HTR-8/SVneo (cell line): Measurements from ENCODE around the gene ECEL1.

Source experiments
- DNase-seq: peaks from one replicate; pipeline ENCODE4 v3.0.0; 2011; ENCODE audit warnings: low spot score, mixed read lengths; ENCODE audit not compliant: insufficient read length
- FAIRE-seq: peaks from 2 replicates; lab custom pipeline; 2011; peaks lifted over from hg19 to GRCh38; lab: Jason Lieb, UNC

The ECEL1 gene

DNA sequence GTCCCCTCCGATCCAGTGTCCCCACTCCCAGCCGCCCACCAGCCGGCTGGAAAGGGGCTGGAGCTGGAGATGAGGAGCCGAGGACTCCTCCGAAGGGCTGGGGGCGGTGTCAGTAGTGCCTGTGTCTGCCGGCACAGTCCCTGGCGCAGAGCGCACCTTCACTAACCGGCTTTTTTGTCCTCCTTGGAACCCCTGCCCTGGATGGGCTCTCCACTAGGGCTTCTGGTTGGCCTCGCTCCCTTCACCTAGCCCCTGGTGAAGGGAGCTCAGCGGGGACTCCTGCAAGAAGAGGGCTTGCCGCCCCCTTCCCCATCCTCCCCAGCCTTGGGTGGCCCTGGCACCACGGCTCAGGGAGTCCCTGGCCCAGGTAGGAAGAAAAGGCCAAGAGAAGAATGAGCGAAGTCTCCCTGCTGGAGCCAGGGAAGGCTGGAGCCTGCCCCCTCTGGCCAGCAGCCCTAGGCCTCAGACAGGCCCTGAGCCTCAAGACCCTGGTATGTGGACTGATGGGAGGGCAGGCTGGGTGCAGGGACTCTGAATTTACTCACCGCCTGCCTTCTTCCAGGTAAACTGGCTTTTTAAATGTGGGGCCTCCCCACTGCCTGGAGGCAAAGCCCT, 570 bp upstream of the ECEL1 start:
- DNase-seq (no peak), FAIRE-seq (no peak)

DNA sequence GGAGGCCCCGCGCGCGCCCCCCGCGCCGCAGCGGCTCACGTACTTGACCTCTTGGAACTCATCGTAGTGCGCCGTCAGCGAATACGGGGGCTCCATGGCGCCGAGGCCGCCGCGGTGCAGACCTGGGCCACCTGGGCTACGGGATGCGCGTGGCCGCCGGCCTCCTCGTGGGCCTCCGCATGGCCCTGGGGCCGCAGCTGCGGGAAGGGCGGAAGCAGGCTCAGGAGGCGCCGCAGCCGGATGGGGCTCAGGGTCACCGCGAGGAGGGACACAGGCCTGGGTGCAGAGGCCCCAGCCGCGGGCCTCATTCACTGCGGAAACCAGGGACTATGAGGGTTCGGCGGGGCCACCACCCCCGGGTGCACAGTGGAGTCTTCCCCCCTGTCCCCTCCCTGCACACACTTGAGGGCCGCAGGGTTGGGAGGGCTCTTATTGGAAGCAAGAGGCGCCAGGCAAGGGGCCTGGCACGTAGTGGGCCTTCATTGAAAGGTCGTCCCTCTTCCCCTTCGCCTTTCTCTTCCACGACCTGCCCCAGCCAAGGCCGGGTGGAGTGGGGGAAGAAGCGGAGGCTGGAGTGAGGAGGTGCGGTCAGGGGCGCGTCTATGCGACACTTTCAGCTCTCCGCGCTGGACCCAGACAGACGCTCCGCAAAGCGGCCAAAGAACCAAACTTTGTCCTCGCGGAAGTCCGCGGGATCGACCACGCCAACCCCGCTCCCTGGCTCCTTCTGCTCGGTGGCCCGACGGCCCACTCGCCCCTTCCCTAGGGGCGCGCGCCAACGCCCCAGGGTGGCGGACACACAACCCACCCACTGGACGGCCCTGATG, 863 bp downstream of the ECEL1 start:
- no peak for FAIRE-seq
- DNase-seq = no peak

DNA sequence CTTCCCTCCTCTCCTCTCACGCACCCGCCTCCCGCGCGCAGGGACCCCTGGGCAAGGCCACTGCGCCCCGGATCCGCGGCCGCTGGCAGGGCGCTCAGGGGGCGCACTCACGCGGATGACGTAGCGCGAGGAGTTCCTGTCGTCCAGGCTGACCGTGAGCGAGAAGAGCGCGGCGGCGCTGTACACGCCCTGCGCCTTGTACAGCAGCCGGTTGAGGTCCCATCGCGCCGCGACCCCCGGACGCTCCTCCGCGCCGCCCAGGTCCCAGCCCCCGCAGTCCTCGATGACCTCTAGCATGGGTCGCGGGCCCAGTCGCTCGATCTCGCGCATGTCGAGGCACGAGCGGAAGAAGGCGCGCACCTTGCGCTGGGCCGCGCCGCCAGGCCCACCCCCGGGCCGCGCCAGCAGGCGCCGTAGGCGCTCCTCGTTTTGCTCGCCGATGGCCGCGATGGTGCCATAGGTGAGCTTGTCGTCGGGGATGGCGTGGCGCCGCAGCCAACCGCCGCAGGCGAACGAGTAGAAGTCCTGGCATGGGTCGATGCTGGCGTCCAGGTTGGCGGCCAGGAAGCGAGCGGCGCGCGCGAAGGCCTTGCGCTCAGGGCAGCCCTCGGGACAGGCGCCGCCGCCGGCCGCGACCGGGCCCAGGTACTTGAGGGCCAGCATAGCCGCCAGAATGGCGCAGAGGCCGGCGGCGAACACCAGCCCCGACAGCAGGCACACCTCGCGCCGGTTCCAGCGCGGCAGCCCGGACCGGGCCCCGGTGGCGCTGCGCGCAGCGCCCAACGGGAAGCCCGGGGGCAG, 1.7 kb downstream of the ECEL1 start:
- DNase-seq (no peak), FAIRE-seq (no peak)

DNA sequence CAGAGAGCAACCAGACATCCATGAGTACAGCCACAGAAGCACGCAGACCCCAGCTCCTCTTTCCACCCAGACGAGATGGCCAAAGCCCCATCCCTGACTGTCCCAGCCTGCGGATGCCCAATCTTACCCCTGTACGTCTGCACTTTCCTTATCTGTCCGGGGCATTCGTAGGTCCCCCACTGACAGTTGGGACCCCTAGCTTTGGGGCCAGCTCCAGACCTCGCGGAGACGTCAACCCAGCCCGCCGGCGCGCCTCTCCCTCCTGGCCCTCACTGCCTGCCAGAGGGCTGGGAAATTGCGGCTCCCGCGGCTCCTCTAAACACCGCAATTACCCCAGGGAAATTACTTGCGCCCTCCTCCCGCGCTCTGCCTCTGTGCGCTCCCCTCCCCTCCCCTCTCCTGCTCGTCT, 2.3 kb downstream of the ECEL1 start:
- DNase-seq (no peak), FAIRE-seq (no peak)

DNA sequence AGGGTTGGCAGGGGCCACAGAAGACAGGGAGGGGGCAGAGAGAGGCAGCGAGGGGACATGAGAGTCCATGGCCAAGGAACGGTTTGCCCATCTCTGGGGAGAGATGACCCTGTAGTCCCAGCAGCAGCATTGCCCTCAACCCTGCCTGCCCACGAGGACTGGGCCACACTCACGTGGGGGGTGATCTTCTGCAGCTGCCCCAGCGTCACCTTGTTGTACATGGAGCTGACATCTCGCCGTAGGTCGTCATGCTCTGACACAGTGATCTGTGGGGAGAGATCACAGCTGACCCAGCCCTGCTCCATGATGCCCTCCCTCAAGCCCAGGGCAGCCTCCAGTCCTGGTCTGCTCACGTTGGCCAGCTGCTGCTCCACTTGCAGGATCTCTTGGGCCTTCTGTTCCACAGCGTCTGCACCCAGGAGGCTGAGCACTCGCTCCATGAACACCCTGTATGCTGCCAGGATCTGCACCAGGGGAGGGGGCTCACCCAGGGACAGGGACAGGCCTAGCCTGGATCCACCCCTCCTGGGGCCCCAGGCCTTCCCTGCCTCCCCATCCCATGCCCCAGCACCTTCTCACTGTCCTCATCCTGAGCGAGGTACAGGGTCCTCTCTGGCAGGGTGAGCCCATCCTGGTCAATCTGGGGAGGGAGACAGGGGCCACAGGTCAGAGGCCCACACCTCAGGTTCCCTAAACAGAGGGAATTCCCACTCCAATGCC, 2.8 kb downstream of the ECEL1 start:
- no peak for FAIRE-seq
- DNase-seq = no peak

DNA sequence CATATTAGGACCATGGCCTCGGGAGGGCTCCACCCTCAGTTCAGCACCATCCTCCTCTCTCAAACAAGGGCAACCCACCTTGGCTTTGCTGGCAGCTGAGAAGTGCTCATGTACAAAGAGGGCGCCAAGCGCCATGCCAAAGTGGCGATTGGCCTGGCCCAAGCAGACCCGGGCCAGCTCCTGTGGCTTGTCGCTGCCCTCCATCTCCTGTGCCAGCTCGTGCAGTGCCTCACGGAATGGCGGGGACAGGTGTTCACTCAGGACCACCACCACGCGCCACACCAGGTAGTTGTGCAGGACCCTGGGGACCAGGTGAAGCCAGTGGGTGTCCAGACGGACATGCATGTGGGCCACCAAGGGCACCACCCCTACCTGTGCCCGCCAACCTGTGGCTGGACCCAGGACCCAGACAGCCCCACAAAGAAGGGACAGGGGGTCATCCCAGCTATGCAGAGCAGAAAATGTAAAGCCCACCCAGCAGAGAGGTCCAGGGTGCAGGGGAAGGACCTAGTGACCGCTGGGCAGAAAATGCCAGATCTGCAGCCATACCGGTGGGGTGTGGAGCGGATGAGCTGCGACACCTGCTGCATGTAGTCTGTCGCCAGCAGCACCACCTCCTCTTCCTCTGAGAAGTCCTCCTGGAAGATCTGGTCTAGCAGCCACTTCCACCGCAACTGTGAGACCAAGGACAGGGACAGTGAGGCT, 3.6 kb downstream of the ECEL1 start:
- no peak for FAIRE-seq
- no peak for DNase-seq

DNA sequence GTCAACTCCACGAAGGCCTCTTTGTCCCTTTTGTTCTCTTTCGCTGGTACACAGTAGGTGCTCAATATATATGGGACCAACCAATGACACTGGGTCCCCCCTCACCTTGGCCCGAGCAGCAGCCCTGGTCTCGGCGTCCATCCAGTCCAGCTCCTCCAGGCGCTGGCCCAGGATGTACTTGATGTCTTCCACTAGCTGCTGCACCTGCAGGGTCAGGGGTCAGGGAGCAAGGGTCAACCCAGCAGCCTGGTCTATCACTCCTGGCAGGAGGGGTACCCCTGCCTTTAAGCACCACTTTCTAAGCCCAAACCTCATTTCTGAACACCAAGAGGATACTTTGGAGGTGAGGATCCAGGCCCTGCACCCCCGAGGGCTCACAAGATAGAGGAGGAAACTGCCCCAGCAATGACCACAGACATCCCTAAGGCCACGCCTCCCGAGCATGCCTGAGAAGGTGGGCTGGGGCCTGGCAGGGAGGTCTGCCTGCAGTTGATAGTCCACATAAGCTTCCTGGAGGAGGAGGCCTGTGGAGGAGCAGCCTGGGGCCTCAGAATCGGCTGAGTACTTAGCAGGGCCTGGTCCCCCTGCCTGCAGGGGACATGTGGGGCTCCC, 4.2 kb downstream of the ECEL1 start:
- FAIRE-seq (no peak), DNase-seq (no peak)

DNA sequence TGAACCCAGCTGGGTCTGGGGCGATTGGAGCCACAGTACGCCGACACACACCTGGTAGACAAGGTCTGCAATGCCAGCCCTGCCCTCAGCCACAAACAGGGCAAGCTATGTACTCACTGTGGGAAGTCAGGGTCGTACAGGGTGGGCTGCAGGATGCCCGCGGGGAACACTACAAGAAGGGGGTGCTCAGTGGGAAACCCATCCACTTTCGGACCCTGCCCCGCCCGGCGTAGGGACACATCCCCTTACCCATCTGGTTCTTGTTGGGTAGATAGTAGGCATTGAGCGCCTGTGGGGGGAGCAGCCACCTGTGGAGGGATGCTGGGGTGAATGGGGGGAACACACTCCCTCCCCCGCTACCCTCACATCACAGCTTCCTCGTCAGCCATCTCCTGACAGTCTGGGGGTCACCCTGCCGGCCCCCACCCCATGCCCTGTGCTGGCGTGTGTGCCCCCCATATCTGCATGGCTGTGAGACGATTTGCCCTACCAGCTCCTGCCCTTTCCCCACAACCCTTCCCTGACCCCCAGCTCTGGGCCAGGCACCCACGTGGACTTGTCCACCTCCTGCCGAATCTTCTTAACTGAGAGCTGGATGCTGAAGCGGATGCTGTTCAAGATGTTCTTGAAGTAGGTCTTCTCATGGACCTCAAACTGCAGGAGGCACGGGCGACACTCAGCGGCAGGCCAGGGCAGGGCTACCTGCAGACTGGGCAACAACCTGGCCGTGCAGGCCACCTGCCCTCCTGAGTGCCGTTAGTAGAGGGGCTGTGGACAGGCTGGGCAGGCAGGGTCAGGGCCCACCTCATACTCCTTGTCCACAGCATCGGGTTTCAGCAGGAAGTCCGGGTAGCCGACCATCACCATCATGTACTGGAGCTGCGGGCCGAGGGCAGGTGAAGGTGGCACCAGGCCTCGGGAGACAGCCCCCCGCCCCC, 5.1 kb downstream of the ECEL1 start:
- DNase-seq (no peak), FAIRE-seq (no peak)

DNA sequence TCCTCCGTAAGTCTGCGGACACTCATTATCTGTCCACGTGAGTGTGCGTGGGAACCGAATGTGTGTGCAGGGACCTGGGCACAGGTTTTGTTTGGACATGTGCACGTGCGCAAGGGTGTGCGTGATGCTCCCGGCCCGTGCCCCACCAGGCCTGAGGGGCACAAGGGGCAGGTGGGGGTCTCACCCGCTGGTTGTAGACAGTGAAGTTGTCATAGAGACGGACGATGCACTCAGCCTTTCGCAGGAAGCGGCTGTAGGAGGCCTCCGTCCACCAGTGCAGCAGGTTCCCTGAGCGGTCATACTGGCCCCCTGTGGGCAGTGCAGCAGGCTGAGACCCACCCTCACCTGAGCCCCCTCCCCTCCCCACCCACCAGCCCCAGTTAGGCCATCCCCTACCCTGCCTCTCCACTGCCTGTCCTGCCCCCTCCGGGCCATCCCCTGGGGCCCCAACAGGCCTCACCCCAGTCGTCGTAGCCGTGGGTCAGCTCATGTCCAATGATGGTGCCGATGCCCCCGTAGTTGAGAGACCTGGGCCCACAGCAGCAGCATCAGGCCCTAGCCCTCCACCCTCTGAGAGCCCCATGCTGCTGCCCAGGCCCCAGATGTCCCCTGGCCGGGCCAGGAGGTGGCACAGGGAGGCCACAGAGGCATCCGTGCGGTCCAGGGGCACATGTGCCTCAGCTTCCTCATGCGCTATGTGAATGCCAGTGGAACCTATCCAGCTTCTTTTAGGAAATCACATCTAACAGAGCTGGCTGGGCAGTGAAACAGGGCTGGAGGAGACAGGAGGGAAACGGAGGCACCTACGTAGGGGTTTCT, 6.1 kb downstream of the ECEL1 start:
- no peak for DNase-seq
- FAIRE-seq = no peak

DNA sequence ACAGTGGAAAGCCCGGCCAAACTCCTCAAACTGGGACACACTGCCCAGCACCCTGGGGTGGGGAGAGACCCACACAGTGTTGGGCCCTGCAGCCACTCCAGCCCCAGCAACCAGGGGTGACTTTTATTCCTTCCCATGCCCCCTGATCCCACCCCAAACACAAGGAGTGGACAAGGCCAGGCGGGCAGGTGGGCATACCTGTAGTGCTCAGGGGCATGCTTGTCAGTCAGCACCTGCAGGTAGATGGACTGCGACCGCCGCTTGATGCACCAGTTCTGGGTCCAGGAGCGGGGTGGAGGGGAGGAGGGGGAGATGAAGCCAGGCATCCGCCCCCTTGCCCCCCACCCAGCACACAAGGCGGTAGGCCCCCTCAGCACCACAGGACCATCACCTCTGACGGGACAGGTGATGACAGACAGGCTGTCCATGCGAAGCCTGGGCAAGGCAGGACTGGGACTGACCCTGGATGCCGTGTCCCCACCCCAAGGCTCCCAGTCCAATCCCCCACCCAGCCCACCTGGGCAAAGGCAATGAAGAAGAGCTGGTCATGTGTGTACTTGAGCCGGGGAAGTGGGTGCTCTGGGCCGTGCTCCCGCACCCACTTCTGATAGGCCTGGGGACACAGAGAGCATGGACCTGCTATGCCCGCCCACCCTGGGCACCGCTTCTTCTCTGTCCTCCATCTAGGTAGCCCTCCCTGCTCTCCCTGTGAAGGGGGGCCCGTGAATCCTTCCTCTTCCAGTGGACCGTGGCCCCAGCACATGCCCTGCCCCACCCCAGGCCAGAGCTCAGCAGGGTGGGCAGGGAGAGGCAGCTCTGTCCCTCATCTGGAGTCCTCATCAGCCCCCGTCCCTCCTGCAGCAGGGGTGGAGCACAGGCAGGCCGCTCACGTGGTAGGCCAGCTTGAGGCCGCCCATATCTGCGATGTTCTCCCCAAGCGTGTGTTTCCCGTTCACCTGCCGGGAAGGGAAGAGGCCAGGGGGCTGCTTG, 7.1 kb downstream of the ECEL1 start:
- no peak for DNase-seq
- no peak for FAIRE-seq

DNA sequence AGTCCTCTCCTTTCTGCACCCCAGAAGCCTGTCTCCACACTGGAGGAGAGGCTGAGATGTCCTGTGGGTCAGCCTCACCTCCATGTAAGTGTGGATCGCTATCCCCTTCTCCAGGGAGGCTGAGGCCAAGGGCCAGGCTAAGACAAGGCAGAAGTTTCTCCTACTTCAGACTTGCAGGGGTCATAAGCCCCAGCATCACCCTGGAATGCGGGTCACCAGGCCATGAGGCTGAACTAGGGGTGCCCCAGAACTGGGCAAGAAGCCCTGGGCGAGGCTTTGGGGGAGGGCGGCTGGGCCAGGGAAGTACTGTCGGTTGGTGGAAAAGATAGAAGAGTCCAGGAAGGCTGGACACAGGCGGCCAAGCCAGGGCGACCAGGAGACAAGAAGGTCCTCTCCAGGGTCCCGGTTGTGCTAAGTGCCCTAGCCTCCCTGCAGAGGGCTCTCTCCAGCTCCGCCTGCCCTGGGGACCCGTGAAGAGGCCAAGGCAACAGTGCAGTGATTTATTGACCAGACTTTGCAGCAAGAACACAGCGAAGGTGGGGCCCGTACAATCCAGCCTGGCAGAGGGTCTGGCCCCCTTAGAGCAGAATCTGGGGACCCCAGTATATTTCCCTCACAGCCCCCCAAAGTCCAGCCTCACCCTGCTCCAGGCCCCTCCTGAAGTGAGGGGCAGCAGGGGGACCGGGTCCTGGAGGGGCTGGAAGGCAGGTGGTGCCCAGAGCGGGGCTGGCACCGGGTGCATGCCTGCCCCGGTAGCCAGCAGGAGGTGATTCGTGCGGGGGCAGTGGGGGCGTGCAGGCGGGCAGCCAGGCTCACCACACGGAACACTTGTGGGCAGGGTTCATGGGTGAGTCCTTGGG, 8.1 kb downstream of the ECEL1 start:
- DNase-seq (no peak), FAIRE-seq (no peak)

DNA sequence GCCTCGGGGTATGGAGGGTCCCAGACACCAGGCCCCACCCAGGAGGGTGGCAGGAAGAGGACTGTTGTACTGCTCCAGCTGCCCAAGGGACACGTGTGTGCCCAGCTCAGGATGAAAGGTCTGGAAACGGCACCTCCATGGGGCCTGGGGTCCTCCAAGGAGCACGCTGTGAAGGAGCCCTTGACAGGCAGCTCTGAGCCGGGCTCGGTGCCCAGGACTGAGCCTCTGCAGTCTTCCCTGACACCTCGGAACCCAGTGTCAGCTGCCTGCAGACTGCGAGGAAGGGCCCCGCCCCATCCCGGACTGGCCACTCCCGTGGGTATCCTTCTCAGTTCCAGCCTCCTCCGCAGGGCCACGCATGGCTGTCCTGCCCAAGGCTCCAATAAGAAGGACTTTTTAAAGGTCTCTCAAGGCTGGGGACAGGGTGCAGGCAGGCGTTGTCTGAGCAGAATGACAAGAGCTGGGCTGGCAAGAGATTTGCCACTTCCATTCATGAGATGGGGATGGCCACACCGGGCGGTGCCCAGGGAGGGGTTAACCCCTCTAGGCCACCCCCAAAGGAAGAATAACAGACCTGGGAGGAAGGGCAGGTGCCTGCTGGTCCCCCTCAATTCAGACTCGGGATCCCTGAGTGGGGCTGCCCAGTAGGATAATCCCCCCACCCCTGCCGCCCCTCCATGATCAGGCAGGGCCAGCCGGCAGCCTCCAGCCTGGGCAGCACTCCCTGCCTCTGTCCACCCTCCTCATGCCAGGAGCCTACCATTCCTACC, 8.9 kb downstream of the ECEL1 start:
- DNase-seq = no peak

DNA sequence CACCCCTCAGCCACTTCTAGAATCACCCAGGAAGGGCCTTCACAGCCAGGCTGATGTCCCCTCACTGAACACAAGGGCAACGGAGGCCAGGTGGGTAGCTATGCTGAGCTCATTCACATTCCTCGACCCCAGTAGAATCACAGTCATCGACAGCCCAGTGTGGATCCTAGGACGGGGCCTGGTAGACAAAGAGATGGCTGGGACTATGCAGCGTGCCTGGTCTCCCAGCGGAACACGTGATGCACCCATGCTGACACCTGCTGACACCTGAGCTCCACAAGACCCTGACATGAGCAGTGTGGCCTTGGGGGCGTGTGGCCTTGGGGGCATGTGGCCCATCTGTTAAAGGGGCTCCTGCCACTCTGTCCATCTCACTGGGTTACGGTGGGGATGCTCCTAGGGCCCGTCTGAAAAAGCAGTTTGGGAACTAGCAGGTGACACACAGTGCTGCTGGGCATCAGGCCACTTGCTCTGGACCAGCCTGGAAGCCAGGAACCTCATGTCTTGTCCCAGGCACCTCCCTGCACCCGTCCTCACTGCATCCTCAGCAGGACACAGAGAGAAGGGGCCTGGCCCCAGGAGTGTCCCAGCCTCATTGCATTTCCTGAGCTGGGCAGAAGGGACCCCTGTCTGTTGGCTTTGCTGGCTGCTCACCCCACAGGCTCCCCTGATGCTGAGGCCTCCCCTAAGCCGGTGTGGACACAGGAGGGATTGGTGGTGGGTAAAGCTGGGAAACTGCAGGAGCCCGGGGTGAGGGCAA, 9.7 kb downstream of the ECEL1 start:
- FAIRE-seq = no peak
- DNase-seq = no peak

More for the DNA sequence above, 8.9 kb downstream of the ECEL1 start:
- no peak for FAIRE-seq

DNA sequence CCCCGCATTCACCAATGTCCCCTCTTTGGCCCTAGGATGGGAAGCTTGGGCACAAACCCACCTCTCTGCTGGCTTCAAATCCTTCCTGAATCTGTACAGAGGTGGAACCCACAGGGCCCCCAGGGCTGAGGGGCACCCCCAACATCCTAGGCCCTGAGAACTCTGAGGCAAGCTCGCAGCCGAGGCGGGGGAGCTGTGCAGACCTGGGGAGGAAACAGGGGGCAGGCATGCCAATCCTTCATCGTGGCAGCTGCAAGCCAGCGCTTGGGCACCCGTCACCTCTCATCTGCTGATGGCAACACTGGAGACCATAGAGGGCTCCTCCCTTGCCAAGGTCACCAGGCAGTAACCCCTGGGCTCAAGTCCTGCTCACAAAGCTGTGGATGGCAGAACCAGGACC, 10.8 kb downstream of the ECEL1 start:
- DNase-seq (no peak), FAIRE-seq (no peak)
